Karpas-422 (cell line): Measurements from ENCODE around the gene DYRK1B. TPM values are rescaled to one million over a fixed set of nuclear protein-coding genes. Genes with fewer than 3 reads are reported as not detected.

Source experiments
- DNase-seq: peaks from one replicate; pipeline ENCODE4 v3.0.0-alpha.2; 2015
- H2AFZ ChIP-seq: fragments of 200-600 bp; sonication (generic); 2 replicates; pipeline ENCODE4 v1.6.1; 2014; ENCODE audit warnings: antibody characterized with exemption, low read length, mixed read lengths
- H3K27ac ChIP-seq: fragments of 200-600 bp; sonication (generic); 2 replicates; pipeline ENCODE4 v1.5.1; 2014; ENCODE audit warnings: mild to moderate bottlenecking, low read length, moderate library complexity
- H3K27me3 ChIP-seq: fragments of 200-600 bp; sonication (generic); 2 replicates; pipeline ENCODE4 v1.6.1; 2014; ENCODE audit warnings: low read length, mixed read lengths
- H3K36me3 ChIP-seq: fragments of 200-600 bp; sonication (generic); 2 replicates; pipeline ENCODE4 v1.6.1; 2014; ENCODE audit warnings: low read length, mixed read lengths; ENCODE audit not compliant: insufficient read depth
- H3K4me1 ChIP-seq: fragments of 200-600 bp; sonication (generic); 2 replicates; pipeline ENCODE4 v1.6.1; 2014; ENCODE audit warnings: mild to moderate bottlenecking, low read length, mixed read lengths
- H3K4me2 ChIP-seq: fragments of 200-600 bp; sonication (generic); 2 replicates; pipeline ENCODE4 v1.6.1; 2014; ENCODE audit warnings: low read length, low read depth, mild to moderate bottlenecking; ENCODE audit not compliant: poor library complexity, severe bottlenecking
- H3K4me3 ChIP-seq: fragments of 200-600 bp; sonication (generic); 2 replicates; pipeline ENCODE4 v1.5.1; 2014; ENCODE audit warnings: mild to moderate bottlenecking, antibody characterized with exemption, low read length, mixed read lengths
- H3K79me2 ChIP-seq: fragments of 200-600 bp; sonication (generic); 2 replicates; pipeline ENCODE4 v1.6.1; 2014; ENCODE audit warnings: mild to moderate bottlenecking, low read length, mixed read lengths
- H3K9ac ChIP-seq: fragments of 200-600 bp; sonication (generic); 2 replicates; pipeline ENCODE4 v1.6.0; 2014; ENCODE audit warnings: low read length
- H3K9me2 ChIP-seq: fragments of 200-600 bp; sonication (generic), shearing (Covaris generic); replicated peaks from 2 replicates; pipeline ENCODE4 v1.6.0; 2014; ENCODE audit warnings: mild to moderate bottlenecking, low read length, moderate library complexity; ENCODE audit not compliant: insufficient read depth
- H3K9me3 ChIP-seq: fragments of 300-700, 200-600 bp; sonication (generic); 2 replicates; pipeline ENCODE4 v1.6.1; 2014; ENCODE audit warnings: low read length, mixed read lengths
- H4K20me1 ChIP-seq: fragments of 200-600 bp; sonication (generic); 2 replicates; pipeline ENCODE4 v1.6.1; 2014; ENCODE audit warnings: mild to moderate bottlenecking, antibody characterized with exemption, low read length, low read depth; ENCODE audit not compliant: insufficient read depth
- total RNA-seq: library from RNA; depleted of rRNA; stranded (reverse); fragments of >200 nt; shearing (Covaris generic); gene quantifications from 2 replicates; pipeline ENCODE4 v1.2.3, GENCODE V29; 2014; ENCODE audit warnings: low replicate concordance

DYRK1B gene
- total RNA-seq, 1 experiment from 2014 or later, result 30.3 TPM

DNA sequence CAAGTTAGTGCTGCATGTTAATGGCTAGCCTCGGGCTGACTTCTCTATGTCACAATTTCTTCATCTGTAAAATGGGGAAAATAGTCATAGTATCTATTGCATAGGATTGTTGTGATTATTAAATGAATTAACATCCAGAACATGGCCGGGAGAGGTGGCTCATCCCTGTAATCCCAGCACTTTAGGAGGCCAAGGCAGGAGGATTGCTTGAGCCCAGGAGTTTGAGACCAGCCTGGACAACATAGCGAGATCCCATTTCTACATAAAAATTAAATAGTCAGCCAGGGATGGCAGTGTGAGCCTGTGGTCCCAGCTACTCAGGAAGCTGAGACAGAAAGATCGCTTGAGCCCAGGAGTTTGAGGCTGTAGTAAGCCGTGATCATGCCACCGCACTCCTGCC is 34.0 kb upstream of the DYRK1B start:
- no peaks in the 10 kb centered on the region for H4K20me1 ChIP-seq
- H3K27ac ChIP-seq, result no peak overlapping the region
- H3K4me2 ChIP-seq, result no peak overlapping the region
- H2AFZ ChIP-seq, result no peak overlapping the region
- no peaks in the 10 kb centered on the region for H3K4me1 ChIP-seq
- no peak for DNase-seq
- no peaks in the 10 kb centered on the region for H3K79me2 ChIP-seq
- H3K9me2 ChIP-seq, result no peaks in the 10 kb centered on the region
- no peaks in the 10 kb centered on the region for H3K9me3 ChIP-seq
- H3K9ac ChIP-seq, result no peak overlapping the region
- no peak overlapping the region for H3K4me3 ChIP-seq
- H3K36me3 ChIP-seq, result no peaks in the 10 kb centered on the region
- H3K27me3 ChIP-seq, result no peaks in the 10 kb centered on the region

- H3K4me2 ChIP-seq, result no peak overlapping the region
- H3K9me2 ChIP-seq, result no peaks in the 10 kb centered on the region
- H2AFZ ChIP-seq, result no peak overlapping the region
- no peak for DNase-seq
- H3K4me1 ChIP-seq, result no peaks in the 10 kb centered on the region
- no peaks in the 10 kb centered on the region for H3K27me3 ChIP-seq
- H3K36me3 ChIP-seq, result no peaks in the 10 kb centered on the region
- H4K20me1 ChIP-seq, result no peaks in the 10 kb centered on the region
- H3K27ac ChIP-seq, result no peak overlapping the region
- no peak overlapping the region for H3K4me3 ChIP-seq
- H3K79me2 ChIP-seq, result no peaks in the 10 kb centered on the region
- no peaks in the 10 kb centered on the region for H3K9me3 ChIP-seq
- H3K9ac ChIP-seq, result no peak overlapping the region
Observed at GRCh38 chr19:39867133-39867532, 33.2 kb upstream of the DYRK1B start.

GRCh38 chr19:39865953-39866352 is 32.0 kb upstream of the DYRK1B start:
- Histone ChIP-seq H3K36me3 (no peaks in the 10 kb centered on the region), H3K4me3 (no peak overlapping the region), H3K4me1 (no peaks in the 10 kb centered on the region), H3K9me2 (no peaks in the 10 kb centered on the region), H3K4me2 (no peak overlapping the region), H3K27ac (no peak overlapping the region), H3K27me3 (no peaks in the 10 kb centered on the region), H2AFZ (no peak overlapping the region), H3K9ac (no peak overlapping the region), H3K9me3 (no peaks in the 10 kb centered on the region), H3K79me2 (no peaks in the 10 kb centered on the region), H4K20me1 (no peaks in the 10 kb centered on the region)
- no peak for DNase-seq

- H3K9ac ChIP-seq, result no peak overlapping the region
- H3K9me2 ChIP-seq, result no peaks in the 10 kb centered on the region
- H3K36me3 ChIP-seq, result no peaks in the 10 kb centered on the region
- DNase-seq, result no peak
- no peak overlapping the region for H3K4me3 ChIP-seq
- no peak overlapping the region for H2AFZ ChIP-seq
- no peaks in the 10 kb centered on the region for H3K79me2 ChIP-seq
- no peaks in the 10 kb centered on the region for H3K27me3 ChIP-seq
- no peaks in the 10 kb centered on the region for H3K9me3 ChIP-seq
- H4K20me1 ChIP-seq, result no peaks in the 10 kb centered on the region
- H3K27ac ChIP-seq, result no peak overlapping the region
- no peak overlapping the region for H3K4me2 ChIP-seq
- H3K4me1 ChIP-seq, result no peaks in the 10 kb centered on the region
Observed at GRCh38 chr19:39865186-39865585, 31.2 kb upstream of the DYRK1B start.

- no peaks in the 10 kb centered on the region for H3K27me3 ChIP-seq
- H3K4me1 ChIP-seq, result no peaks in the 10 kb centered on the region
- H3K36me3 ChIP-seq, result no peaks in the 10 kb centered on the region
- no peak for DNase-seq
- H3K4me2 ChIP-seq, result no peak overlapping the region
- H3K9ac ChIP-seq, result no peak overlapping the region
- no peaks in the 10 kb centered on the region for H3K9me3 ChIP-seq
- H2AFZ ChIP-seq, result no peak overlapping the region
- H3K79me2 ChIP-seq, result no peaks in the 10 kb centered on the region
- H3K4me3 ChIP-seq, result no peak overlapping the region
- H3K27ac ChIP-seq, result no peak overlapping the region
- H4K20me1 ChIP-seq, result no peaks in the 10 kb centered on the region
- H3K9me2 ChIP-seq, result no peaks in the 10 kb centered on the region
Observed at GRCh38 chr19:39864118-39864517, 30.2 kb upstream of the DYRK1B start.

DNA sequence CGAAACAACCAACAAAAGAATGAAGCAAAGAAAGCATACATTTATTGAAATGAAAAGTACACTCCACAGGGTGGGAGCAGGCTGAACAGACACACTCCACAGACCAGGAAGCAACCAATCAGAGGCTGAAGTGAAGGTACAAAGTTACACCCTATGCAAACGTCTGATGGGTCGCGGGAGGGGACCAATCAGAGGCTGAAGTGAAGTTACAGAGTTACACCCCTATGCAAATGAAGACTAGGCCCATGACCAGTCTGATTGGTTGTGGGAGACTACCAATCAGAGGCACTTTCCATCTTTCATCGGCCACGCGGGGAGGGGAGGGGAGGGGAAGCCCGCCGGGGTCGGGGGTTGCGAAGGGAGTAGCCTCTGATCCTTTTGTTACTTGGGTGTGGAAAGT is 24.6 kb upstream of the DYRK1B start:
- no peaks in the 10 kb centered on the region for H3K9me2 ChIP-seq
- H3K79me2 ChIP-seq, result no peaks in the 10 kb centered on the region
- H3K9ac ChIP-seq, result no peak overlapping the region
- no peaks in the 10 kb centered on the region for H4K20me1 ChIP-seq
- H3K4me3 ChIP-seq, result no peak overlapping the region
- no peak overlapping the region for H3K27ac ChIP-seq
- no peak overlapping the region for H3K4me2 ChIP-seq
- H2AFZ ChIP-seq, result no peak overlapping the region
- no peaks in the 10 kb centered on the region for H3K27me3 ChIP-seq
- H3K9me3 ChIP-seq, result no peaks in the 10 kb centered on the region
- DNase-seq, result no peak
- H3K4me1 ChIP-seq, result no peaks in the 10 kb centered on the region
- H3K36me3 ChIP-seq, result no peaks in the 10 kb centered on the region

- no peaks in the 10 kb centered on the region for H3K36me3 ChIP-seq
- no peaks in the 10 kb centered on the region for H4K20me1 ChIP-seq
- H3K9me2 ChIP-seq, result no peaks in the 10 kb centered on the region
- H2AFZ ChIP-seq, result no peak overlapping the region
- no peaks in the 10 kb centered on the region for H3K4me1 ChIP-seq
- H3K79me2 ChIP-seq, result no peaks in the 10 kb centered on the region
- no peak overlapping the region for H3K9ac ChIP-seq
- no peaks in the 10 kb centered on the region for H3K9me3 ChIP-seq
- no peak overlapping the region for H3K27ac ChIP-seq
- no peak overlapping the region for H3K4me3 ChIP-seq
- no peak overlapping the region for H3K4me2 ChIP-seq
- no peak for DNase-seq
- H3K27me3 ChIP-seq, result no peaks in the 10 kb centered on the region
Observed at GRCh38 chr19:39852882-39853281, 18.9 kb upstream of the DYRK1B start.

DNA sequence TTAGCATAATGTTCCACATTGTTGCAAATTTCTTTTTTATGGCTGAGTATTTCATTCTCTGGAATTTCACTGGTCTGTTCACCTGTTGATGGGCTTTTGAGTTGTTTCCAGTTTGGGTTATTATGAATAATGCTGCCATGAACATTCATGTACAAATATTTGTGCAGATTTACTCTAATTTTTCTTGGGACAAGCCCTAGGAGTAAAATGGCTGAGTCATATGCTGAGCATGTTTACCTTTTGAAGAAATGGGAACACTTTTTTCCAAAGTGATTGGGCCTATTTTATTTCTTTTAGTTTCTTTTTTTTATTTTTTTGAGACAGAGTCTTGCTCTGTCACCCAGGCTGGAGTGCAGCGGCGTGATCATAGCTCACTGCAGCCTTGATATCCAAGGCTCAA is 16.9 kb upstream of the DYRK1B start:
- H3K27ac ChIP-seq, result no peak overlapping the region
- H3K27me3 ChIP-seq, result no peaks in the 10 kb centered on the region
- no peaks in the 10 kb centered on the region for H3K9me3 ChIP-seq
- no peaks in the 10 kb centered on the region for H3K9me2 ChIP-seq
- H3K36me3 ChIP-seq, result no peaks in the 10 kb centered on the region
- H3K4me2 ChIP-seq, result no peak overlapping the region
- peaks cover 8% of the 10 kb centered on the region for H3K4me1 ChIP-seq
- no peaks in the 10 kb centered on the region for H4K20me1 ChIP-seq
- no peak for DNase-seq
- H3K9ac ChIP-seq, result no peak overlapping the region
- H3K4me3 ChIP-seq, result no peak overlapping the region
- H2AFZ ChIP-seq, result no peak overlapping the region
- H3K79me2 ChIP-seq, result peaks cover 3% of the 10 kb centered on the region

GRCh38 chr19:39848392-39848791 is 14.4 kb upstream of the DYRK1B start:
- no peaks in the 10 kb centered on the region for H3K36me3 ChIP-seq
- no peak overlapping the region for H3K27ac ChIP-seq
- H3K4me3 ChIP-seq, result no peak overlapping the region
- H3K9me2 ChIP-seq, result no peaks in the 10 kb centered on the region
- no peak overlapping the region for H3K4me2 ChIP-seq
- no peaks in the 10 kb centered on the region for H3K27me3 ChIP-seq
- H3K9ac ChIP-seq, result no peak overlapping the region
- H4K20me1 ChIP-seq, result peaks cover 16% of the 10 kb centered on the region
- no peaks in the 10 kb centered on the region for H3K9me3 ChIP-seq
- peaks cover 25% of the 10 kb centered on the region for H3K4me1 ChIP-seq
- peaks cover 28% of the 10 kb centered on the region for H3K79me2 ChIP-seq
- H2AFZ ChIP-seq, result no peak overlapping the region
- no peak for DNase-seq
